ENCODE measurements around the gene TRAPPC14. TPM values are rescaled to one million over a fixed set of nuclear protein-coding genes. Genes with fewer than 3 reads are reported as not detected.

Gene TRAPPC14
- total RNA-seq, 1 donor from 2014 or later: 4.6 TPM

DNA sequence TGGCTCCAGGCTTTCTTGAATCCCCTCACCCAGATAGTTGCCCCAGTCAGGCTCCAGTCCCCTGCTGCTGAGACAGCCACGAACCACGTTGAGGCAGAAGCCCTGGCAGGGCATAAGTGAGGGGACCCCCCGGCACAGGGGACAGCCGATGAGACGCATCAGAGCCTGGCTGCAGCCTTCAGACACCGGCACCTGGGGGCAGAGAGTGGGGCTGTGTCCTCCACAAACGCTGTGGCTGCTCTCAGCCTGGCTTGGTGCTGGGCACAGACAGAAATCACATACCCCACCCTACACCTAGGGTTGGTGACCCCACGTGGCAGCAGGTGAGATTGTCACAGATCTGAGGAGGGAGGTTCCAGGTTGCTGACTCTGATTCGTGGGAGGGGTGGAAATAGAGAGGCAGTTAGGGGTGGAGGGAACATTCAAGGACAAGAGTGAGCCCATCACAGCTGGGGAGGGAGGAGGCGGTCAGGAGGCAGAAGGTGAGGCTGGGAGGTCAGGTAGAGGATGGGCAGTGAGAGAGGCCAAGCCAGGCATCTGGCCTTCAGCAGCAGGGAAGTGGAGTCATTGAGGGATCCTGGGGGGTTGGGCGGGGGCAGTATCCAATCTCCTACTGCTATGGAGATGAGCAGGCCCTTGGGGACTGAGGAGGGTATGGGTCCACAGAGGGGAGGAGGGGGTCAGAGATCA lies 15.4 kb upstream of the TRAPPC14 start:
- no peak for DNase-seq (ENCODE audit: low read depth)

DNA sequence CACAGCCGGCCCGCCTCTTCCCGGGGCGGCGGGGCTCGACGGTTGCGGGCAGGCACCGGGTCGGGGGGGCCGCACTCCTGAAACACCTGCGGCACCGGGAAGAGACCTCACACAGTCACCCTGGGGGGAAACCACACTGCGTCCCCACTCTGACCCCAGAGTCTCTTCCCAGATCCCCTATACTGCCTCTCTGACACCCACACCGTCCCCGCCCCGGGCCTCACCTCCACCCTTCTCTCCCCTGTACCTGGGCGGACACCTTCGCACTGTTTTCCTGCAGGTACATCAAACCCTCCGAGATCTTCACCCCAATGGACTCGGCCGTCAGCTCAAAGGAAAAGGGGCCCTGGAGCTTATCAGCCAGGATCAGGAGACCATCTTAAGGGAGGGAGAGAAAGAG lies 13.3 kb upstream of the TRAPPC14 start:
- no peak for DNase-seq (ENCODE audit: low read depth)

GRCh38 chr7:100171087-100171681 lies 12.7 kb upstream of the TRAPPC14 start:
- DNase-seq (ENCODE audit: low read depth): no peak

DNA sequence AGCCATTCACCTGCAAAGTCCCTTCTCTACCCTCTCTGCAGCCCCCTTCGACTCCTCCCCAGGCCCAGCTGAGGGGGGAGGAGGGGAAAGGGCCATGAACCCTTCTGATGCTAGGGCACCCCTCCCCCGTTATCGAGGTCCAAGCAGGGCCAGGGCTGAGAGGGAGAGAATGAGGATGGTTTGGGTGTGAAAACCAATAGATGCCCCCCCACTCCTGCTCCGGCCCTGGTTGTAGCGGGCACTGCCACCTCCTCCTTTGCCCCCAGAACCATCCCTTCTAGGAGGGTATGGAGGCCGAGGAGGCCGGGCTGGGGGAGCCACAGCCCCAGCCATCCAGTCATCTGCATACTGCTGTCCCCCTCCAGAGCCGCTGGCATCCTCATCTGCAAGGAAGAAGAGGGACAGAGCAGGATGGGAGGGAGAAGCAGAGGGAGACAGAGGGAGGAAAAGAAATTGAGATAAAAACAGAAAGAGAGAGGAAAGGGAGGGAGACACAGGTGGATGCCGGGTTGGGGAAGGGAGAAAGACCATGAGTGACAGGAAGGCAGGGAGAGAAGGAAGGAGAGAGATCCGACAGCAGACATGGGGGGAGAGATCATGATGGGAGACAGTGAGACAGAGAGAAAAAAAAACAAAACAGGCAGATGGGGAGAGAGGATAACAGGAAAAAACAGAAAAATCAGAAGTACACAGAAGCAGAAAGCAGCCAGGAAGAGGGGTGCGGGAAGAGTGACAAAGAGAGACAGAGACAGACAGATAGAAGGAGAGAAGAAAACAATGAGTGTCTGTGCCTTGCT lies 11.8 kb upstream of the TRAPPC14 start:
- no peak for DNase-seq (ENCODE audit: low read depth)

- no peak for DNase-seq (ENCODE audit: low read depth)
Measured at GRCh38 chr7:100169147-100169850, 10.8 kb upstream of the TRAPPC14 start.

DNA sequence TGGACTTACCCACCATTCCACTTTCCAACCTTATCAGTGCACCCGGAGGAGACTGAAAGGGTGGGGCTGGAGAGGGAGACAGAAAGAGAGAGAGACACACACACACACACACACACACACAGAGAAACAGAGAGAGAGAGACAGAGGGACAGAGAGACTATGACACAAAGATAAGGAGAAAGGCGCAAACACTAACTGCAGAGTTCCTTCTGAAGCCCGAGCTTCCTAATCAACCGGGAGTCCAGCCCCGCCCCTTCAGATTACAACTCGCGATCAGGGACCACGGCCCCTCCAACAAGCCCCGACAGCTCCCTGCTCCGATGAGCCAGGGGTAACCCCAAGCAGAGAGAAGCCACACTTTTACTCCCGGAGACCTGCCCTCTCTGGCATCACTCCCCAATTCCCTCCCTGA lies 9.4 kb upstream of the TRAPPC14 start:
- no peak for DNase-seq (ENCODE audit: low read depth)

DNA sequence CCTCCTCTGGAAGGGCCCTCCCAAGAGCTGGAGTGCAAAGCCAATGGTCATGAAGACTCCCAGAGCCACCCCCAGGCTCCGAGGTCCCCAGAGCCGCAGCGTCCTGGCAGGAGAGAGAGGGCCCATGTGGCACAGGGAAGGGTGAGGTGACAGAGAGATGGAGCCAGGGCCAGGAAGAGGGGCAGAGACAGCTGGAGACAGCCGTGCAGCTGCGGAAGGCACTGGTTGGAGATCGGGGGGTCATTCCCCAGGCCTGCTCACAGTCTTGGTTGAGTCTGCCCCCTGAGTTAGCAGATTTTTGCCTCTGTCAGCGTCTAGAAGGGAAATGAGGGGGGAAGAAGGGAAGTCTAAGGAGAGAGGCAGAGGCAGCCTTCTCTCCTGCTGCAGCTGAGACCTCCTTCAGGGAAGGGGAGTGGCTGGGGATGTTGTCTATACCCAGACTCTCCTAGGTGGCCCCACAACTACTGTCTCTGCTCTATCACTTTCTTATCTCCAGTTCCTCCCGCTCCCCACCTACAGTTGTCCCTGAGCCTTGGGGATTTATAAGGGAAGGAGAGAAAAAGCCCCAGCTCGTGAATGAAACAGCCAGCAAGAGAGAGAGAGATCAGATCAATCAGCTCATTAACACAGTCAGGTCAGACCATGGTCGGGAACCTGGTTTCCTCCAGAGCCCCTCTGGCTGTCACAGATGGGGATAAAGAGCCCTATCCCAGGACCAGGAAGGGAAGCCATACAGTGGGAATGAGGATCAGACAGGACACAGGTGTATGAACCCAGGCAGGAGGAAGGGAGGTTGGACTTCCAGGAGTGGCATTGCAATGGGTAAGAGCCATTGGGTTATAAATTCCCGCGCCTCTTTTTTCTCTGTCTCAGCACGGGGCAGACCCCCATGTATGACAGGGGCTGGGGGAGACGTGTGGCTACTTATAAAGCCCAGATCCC lies 8.7 kb upstream of the TRAPPC14 start:
- no peak for DNase-seq (ENCODE audit: low read depth)

DNA sequence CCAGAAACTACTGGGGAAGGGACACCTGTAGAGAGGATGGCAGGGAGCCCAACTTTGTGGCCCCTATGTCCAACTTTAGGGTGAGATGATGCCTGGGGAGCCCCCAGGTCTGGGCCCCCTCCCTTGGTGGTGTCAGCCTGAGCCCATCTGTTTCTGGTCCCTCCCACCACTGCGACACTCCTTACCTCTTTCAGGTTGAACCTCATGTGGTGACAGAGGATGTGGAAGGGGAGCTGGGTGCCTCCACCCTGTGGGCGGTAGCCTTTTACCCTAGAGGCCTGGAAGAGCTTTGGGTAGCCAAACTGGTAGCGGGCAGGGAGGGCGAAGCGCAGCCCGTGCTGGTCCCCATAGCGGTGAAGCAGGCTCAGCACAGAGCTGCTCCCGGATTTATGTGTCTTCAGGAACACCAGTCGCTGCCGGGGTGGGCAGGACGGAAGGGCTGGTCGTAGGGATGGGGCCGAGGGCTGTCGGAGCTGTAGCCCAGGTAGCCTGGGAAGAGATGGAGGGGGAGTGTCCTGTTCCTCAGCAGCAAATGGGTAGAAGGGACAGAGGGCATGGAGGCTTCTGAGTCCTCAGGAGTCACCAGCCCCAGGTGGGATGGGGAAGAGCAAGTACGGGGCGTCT lies 7.9 kb upstream of the TRAPPC14 start:
- DNase-seq (ENCODE audit: low read depth): no peak

DNA sequence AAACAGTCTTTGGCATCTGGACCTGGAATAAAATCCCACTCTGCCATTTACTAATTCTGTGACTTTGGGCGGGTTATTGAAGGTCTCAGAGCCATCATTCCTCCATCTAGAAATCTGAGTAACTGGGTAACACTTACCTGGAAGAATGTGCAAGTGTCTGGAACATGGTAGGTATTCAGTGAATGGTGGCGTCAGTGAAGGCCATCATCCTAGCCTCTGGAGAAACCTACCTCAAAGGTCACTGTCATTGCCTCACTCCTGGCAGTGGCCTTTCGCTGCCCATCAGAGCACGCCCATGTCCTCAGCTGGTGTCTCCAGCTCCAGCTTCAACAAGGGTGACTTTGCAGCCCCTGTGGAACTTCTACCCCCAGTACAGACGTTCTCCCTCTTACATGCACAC lies 5.3 kb upstream of the TRAPPC14 start:
- DNase-seq (ENCODE audit: low read depth): no peak

DNA sequence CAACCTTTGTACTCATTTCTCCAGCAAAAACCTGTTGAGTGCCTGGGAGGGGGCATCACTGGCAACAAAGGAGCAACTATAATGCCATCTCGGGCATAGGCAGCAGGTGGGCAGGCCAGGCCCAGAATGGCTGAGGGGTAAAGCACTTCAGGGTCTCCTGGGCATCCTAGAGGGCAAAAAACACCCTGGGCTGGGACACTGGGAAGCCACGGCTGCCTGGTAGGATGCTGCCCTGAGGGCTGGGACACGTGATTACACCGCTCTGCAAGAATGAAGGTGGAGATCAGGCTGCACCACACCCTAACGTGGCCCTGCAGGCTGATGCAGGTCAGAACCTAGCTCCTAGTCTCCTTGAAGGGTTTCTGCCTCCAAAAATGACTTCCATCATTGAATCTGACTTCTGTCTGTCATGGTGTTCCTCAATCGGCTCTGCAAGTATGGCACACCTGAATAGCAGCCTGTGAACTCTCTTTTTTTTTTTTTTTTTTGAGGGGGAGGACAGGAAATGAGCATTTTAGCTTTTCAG lies 4.5 kb upstream of the TRAPPC14 start:
- DNase-seq (ENCODE audit: low read depth): no peak

- DNase-seq (ENCODE audit: low read depth): no peak
Measured at GRCh38 chr7:100160067-100160466, 1.5 kb upstream of the TRAPPC14 start.

- no peak for DNase-seq (ENCODE audit: low read depth)
Measured at GRCh38 chr7:100159099-100159623, 638 bp upstream of the TRAPPC14 start.

DNA sequence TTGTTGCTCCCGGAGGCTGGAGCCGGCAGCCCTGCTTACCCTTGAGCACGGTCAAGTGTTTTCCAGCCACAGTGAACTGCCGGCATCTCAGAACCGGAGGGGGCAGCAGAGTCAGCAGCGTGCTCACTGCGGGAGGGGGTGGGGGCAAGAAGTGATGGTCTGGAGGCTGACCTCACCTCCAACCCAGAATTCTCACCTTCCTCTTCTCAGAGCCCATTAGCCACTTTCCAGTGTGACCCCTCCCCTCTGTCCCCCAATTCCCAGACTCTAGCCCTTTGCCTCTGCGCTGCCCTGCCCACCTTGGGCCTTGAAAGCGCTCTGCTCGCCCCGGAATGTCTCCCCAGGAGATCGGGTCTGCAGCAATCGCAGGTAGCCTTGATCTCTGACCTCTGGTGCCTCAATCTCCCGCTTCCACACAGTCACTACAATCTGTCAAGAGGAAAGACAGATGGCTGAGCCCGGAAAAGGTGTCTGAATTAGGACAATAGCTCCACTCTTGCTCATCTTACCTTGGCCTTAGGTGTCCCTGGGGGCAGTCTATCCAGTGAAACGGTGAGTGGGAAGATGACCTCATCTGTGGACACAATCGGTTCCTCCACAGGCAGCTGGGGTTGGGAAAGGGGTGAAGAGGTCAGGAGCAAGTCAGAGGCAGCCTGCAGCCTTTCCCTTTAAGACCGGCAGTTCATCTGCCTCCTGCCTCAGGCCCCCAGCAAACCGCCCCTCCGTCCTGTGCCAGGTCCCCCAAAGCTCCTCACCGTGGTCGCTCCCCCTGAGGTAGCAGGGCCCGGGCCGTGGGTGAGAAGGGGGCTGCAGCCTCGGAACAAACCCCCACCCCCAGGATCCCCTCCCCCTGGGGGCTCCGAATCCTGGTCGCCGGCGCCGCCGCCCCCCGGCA lies 942 bp downstream of the TRAPPC14 start:
- DNase-seq (ENCODE audit: low read depth): peak; percentile 80

DNA sequence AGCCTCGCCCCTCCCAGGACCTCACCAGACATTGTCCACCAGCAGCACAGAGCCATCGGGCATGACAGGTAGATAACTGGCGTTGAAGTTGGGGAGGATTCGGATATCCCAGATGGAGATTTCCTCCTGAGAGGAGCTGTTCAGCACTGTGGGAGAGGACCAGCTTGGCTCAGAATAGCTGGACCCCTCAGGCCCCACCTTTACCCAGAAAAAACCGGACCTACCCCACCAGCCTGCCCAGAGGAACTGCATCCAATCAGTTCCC lies 1.5 kb downstream of the TRAPPC14 start:
- DNase-seq (ENCODE audit: low read depth): no peak

DNA sequence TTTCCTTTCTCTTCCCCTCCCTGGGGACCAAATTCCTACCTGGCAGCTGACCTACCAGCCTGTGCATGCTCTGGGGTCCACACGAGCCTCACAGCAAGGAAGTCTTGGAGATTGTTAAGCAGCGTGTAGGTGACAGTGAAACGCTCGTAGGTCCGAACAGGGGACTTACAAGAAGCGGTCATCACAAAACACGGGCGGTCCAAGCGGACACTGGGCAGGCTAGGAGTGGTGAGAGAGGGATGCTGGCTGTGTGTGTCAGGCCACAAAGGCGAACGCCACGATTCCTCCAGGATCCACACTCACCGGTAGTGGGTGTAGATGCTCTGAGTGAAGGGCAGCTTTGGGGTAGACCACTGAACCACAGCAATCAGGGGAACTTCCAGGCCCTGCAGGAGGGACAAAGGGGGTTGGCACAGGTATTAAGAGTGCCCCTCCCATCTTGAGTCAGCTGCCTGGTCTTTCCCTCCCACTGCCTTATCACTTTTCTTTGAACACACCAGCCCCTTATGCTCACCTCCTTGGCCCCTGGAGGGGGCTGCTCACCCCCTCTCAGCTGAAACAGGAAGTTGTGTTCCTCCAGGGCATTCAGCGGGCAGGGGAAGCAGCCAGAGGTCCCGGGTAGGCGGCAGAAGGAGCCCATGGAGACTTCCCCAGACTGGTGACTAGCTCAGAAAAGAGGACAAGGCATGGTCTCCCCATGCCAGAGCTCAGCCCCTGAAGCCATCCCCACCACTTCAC lies 2.0 kb downstream of the TRAPPC14 start:
- no peak for DNase-seq (ENCODE audit: low read depth)

- no peak for DNase-seq (ENCODE audit: low read depth)
Measured at GRCh38 chr7:100155553-100156317, 2.8 kb downstream of the TRAPPC14 start.

DNA sequence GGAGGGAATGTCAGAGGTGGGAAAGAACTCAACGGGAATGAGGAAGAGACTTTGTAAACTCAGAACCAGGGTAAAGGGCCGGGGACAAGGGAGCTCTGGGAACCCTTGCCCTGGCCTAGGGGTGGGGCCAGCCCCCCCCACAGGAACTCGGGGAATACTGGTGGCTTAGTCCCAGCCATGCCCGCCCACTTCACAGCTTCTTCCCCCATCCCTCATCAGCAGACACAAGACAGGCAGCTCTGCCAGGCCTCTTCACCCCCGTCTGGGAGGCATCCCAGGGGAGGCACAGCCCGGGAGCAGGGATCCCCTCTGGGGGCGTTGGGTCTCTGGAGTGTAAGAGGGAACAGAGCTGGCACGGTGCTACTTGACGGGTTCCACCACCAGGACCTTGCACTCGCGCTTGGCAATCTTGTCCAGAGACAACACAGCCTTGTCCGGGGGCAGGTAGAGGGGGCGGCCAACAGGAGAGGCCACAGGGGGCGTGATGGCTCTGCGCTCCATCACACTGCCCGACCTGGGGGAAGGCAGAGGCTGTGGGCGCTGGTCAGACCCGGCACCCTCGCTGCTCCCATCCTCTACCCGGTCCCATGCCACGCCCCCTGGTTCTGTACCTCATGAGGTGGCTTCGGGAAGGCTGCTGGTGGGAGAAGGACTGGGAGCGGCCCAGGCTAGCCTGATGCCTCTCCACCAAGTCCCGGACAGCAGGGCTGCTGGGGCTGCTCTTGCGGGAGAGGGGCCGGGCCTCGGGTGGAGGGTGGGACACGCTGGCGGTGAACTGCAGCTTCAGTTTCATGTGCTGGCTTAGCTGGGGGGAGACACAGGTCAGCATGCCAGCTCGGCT lies 3.7 kb downstream of the TRAPPC14 start:
- no peak for DNase-seq (ENCODE audit: low read depth)
